ENCODE results near the gene CNIH3. TPM values are rescaled to one million over a fixed set of nuclear protein-coding genes. Genes with fewer than 3 reads are reported as not detected.
A peak's percentile ranks its signal among the peaks of the same experiment; 100 is the strongest.

The CNIH3 gene
- total and polyA plus RNA-seq, 12 donors: 0.30 to 5.5 (median 2.2) TPM

GRCh38 chr1:224735159-224735558 lies 119.0 kb downstream of the CNIH3 start:
- DNase-seq: no peak
- 93 to 97% (median 95%) methylated on average over 6 of the region's 6 CpGs for WGBS, 4 donors
- Histone ChIP-seq H3K27ac (no peak overlapping the region), H3K9me3 (replicated peaks in 1 of 3) (no peaks in the 10 kb centered on the region), H3K4me3 (no peak overlapping the region), H3K36me3 (replicated peaks in 1 of 2) (no peaks in the 10 kb centered on the region), H3K4me1 (replicated peaks in 1 of 2) (peaks cover 0 to 6% of the 10 kb centered on the region in 2 donors), H3K27me3 (no peaks in the 10 kb centered on the region)
- intact Hi-C loops (cut with DNase I): no loop called here
- TF ChIP-seq CTCF (IDR thresholded peaks at IDR 0.05): no peak
- no peak for TF ChIP-seq POLR2A (IDR thresholded peaks at IDR 0.05)

GRCh38 chr1:224736619-224737352 lies 120.7 kb downstream of the CNIH3 start:
- 41 to 70% (median 49%) methylated on average over 13 to 16 of the region's 16 CpGs for WGBS, 4 donors
- H3K27ac ChIP-seq: no peak overlapping the region
- intact Hi-C loops (cut with DNase I): no loop called here

GRCh38 chr1:224737353-224737727 lies 121.2 kb downstream of the CNIH3 start:
- Histone ChIP-seq H3K4me1 (replicated peaks in 1 of 2) (peaks cover 0 to 6% of the 10 kb centered on the region in 2 donors), H3K4me3 (no peak overlapping the region), H3K27me3 (no peaks in the 10 kb centered on the region), H3K36me3 (replicated peaks in 1 of 2) (no peaks in the 10 kb centered on the region), H3K27ac (no peak overlapping the region), H3K9me3 (replicated peaks in 1 of 3) (no peaks in the 10 kb centered on the region)
- DNase-seq: no peak
- 57 to 69% (median 67%) methylated on average over 5 to 10 of the region's 10 CpGs for WGBS, 4 donors
- intact Hi-C loops (cut with DNase I): no loop called here
- TF ChIP-seq CTCF (IDR thresholded peaks at IDR 0.05): no peak

More at GRCh38 chr1:224736619-224737352, 120.7 kb downstream of the CNIH3 start:
- peak in 1 of 7 donors; percentile 17 for DNase-seq
- no peak for TF ChIP-seq POLR2A (IDR thresholded peaks at IDR 0.05)
- no peak for TF ChIP-seq CTCF (IDR thresholded peaks at IDR 0.05)
- H3K4me3 ChIP-seq: no peak overlapping the region
- H3K4me1 ChIP-seq (replicated peaks in 1 of 2): peaks cover 0 to 6% of the 10 kb centered on the region in 2 donors
- H3K27me3 ChIP-seq: no peaks in the 10 kb centered on the region
- H3K9me3 ChIP-seq (replicated peaks in 1 of 3): no peaks in the 10 kb centered on the region
- no peaks in the 10 kb centered on the region for H3K36me3 ChIP-seq (replicated peaks in 1 of 2)

GRCh38 chr1:224739303-224739996 lies 123.3 kb downstream of the CNIH3 start:
- intact Hi-C loops (cut with DNase I): no loop called here
- no peaks in the 10 kb centered on the region for H3K36me3 ChIP-seq (replicated peaks in 1 of 2)
- H3K4me3 ChIP-seq: no peak overlapping the region
- WGBS, 4 donors: 74 to 82% (median 76%) methylated on average over 11 to 12 of the region's 12 CpGs
- no peaks in the 10 kb centered on the region for H3K4me1 ChIP-seq (replicated peaks in 1 of 2)
- no peak for DNase-seq
- H3K27ac ChIP-seq: no peak overlapping the region
- no peak for TF ChIP-seq POLR2A (IDR thresholded peaks at IDR 0.05)
- no peak for TF ChIP-seq CTCF (IDR thresholded peaks at IDR 0.05)
- H3K27me3 ChIP-seq: no peaks in the 10 kb centered on the region
- H3K9me3 ChIP-seq (replicated peaks in 1 of 3): no peaks in the 10 kb centered on the region
